Body of pancreas (tissue), 4 donors: Measurements from ENCODE around the gene UBE4B.

ENCODE experiments used
- CTCF ChIP-seq, 7 experiments: fragments of 450-650 bp in 4 of 7; fragments of 200-600 bp in 3 of 7; sonication (generic) in 3 of 7; IDR thresholded peaks; one replicate each; pipeline ENCODE4 v1.5.1; 2016 to 2019; ENCODE audit warnings: antibody characterized with exemption in 7 of 7
- POLR2A ChIP-seq, 3 donors: fragments of 450-650 bp; IDR thresholded peaks; one replicate each; pipeline ENCODE4 v1.6.1; 2016; ENCODE audit warnings: antibody characterized with exemption in 3 of 3, mild to moderate bottlenecking in 2 of 3

GRCh38 chr1:10105484-10105883 is 72.7 kb downstream of the UBE4B start:
- TF ChIP-seq CTCF (IDR thresholded peaks at IDR 0.05) = no peak
- TF ChIP-seq POLR2A (IDR thresholded peaks at IDR 0.05) = no peak
